ENCODE measurements around the gene PDE6D. TPM values are rescaled to one million over a fixed set of nuclear protein-coding genes. Genes with fewer than 3 reads are reported as not detected.
A peak's percentile ranks its signal among the peaks of the same experiment; 100 is the strongest.
"Not testable (repeated sequence)": the region's sequence is repeated elsewhere in the genome, so short reads cannot be mapped to it uniquely, and the experiment has no call there.

The PDE6D gene
- total RNA-seq, 3 donors from 2014 or later = 24.2 to 28.5 (median 25.6) TPM

GRCh38 chr2:231713730-231714638, 67.1 kb downstream of the PDE6D start:
- Histone ChIP-seq H3K27ac (peak overlapping the region; percentile 62 to 85), H3K9me3 (no peaks in the 10 kb centered on the region), H3K4me1 (peaks cover 0 to 13% of the 10 kb centered on the region in 2 donors), H3K36me3 (no peaks in the 10 kb centered on the region), H3K27me3 (no peaks in the 10 kb centered on the region), H3K4me3 (peak overlapping the region in 1 of 3 donors; percentile 24)
- peak; percentile 88 to 95 (median 93) for TF ChIP-seq CTCF (IDR thresholded peaks at IDR 0.05)
- TF ChIP-seq POLR2AphosphoS5 (IDR thresholded peaks at IDR 0.05) = peak; percentile 57 to 83 (median 72)
- TF ChIP-seq POLR2A (IDR thresholded peaks at IDR 0.05) = peak; percentile 12
- intact Hi-C loops (cut with DNase I; ENCODE audit: low total_unique reads) = loop anchor here (2.0 to 10.0 kb wide), 3 partner anchors 33 to 102 kb away; no protein-coding TSS in a partner anchor
- peak; percentile 86 to 92 for DNase-seq (ENCODE audit: low spot score in 2 of 2)

GRCh38 chr2:231713406-231713729, 67.7 kb downstream of the PDE6D start:
- DNase-seq (ENCODE audit: low spot score in 2 of 2); H3K27me3 ChIP-seq; H3K9me3 ChIP-seq; H3K36me3 ChIP-seq: not testable (repeated sequence)
- peaks cover 0 to 13% of the 10 kb centered on the region in 2 donors for H3K4me1 ChIP-seq
- peak overlapping the region; percentile 62 to 85 for H3K27ac ChIP-seq
- peak overlapping the region in 1 of 3 donors; percentile 24 for H3K4me3 ChIP-seq
- intact Hi-C loops (cut with DNase I; ENCODE audit: low total_unique reads) = loop anchor here (5.0 to 10.0 kb wide), 2 partner anchors 49 to 101 kb away; no protein-coding TSS in a partner anchor

- TF ChIP-seq POLR2AphosphoS5 (IDR thresholded peaks at IDR 0.05) = peak in 1 of 3 donors; percentile 15
- H3K9me3 ChIP-seq; H3K27me3 ChIP-seq; DNase-seq (ENCODE audit: low spot score in 2 of 2); H3K36me3 ChIP-seq: not testable (repeated sequence)
- peak overlapping the region in 2 of 3 donors; percentile 96 to 100 for H3K4me3 ChIP-seq
- peak overlapping the region; percentile 100 for H3K27ac ChIP-seq
- H3K4me1 ChIP-seq = peaks cover 0 to 13% of the 10 kb centered on the region in 2 donors
- intact Hi-C loops (cut with DNase I; ENCODE audit: low total_unique reads) = loop anchor here (5.0 to 10.0 kb wide), 2 partner anchors 48 to 100 kb away; no protein-coding TSS in a partner anchor
Observed at GRCh38 chr2:231712451-231713021, 68.5 kb downstream of the PDE6D start.

- TF ChIP-seq POLR2A (IDR thresholded peaks at IDR 0.05) (no peak), POLR2AphosphoS5 (IDR thresholded peaks at IDR 0.05) (peak in 1 of 3 donors; percentile 46), CTCF (IDR thresholded peaks at IDR 0.05) (no peak)
- Histone ChIP-seq H3K27ac (peak overlapping the region; percentile 100), H3K9me3 (no peaks in the 10 kb centered on the region), H3K36me3 (no peaks in the 10 kb centered on the region), H3K4me1 (peaks cover 0 to 13% of the 10 kb centered on the region in 2 donors), H3K4me3 (peak overlapping the region; percentile 96 to 100 (median 100)), H3K27me3 (no peaks in the 10 kb centered on the region)
- no peak for DNase-seq (ENCODE audit: low spot score in 2 of 2)
- intact Hi-C loops (cut with DNase I; ENCODE audit: low total_unique reads) = loop anchor here (5.0 to 10.0 kb wide), 2 partner anchors 47 to 100 kb away; no protein-coding TSS in a partner anchor
Observed at GRCh38 chr2:231711677-231712450, 69.2 kb downstream of the PDE6D start.

GRCh38 chr2:231710799-231711676, 70.0 kb downstream of the PDE6D start:
- no peaks in the 10 kb centered on the region for H3K36me3 ChIP-seq
- no peaks in the 10 kb centered on the region for H3K27me3 ChIP-seq
- no peak for TF ChIP-seq POLR2A (IDR thresholded peaks at IDR 0.05)
- TF ChIP-seq POLR2AphosphoS5 (IDR thresholded peaks at IDR 0.05) = no peak
- TF ChIP-seq CTCF (IDR thresholded peaks at IDR 0.05) = no peak
- intact Hi-C loops (cut with DNase I; ENCODE audit: low total_unique reads) = loop anchor here (5.0 to 10.0 kb wide), 2 partner anchors 46 to 99 kb away; no protein-coding TSS in a partner anchor
- no peaks in the 10 kb centered on the region for H3K9me3 ChIP-seq
- DNase-seq (ENCODE audit: low spot score in 2 of 2) = no peak
- peak overlapping the region; percentile 100 for H3K27ac ChIP-seq
- H3K4me1 ChIP-seq = peaks cover 0 to 13% of the 10 kb centered on the region in 2 donors
- H3K4me3 ChIP-seq = peak overlapping the region; percentile 96 to 100 (median 100)
